IPS-18c (cell line): ENCODE results near the gene NOP56.
"Not testable (repeated sequence)": the region's sequence is repeated elsewhere in the genome, so short reads cannot be mapped to it uniquely, and the experiment has no call there.

Source experiments
- H3K4me3 ChIP-seq: 2 replicates; pipeline ENCODE4 v1.7.0; 2013; ENCODE audit warnings: low read depth, mild to moderate bottlenecking, low read length, moderate library complexity; ENCODE audit not compliant: insufficient read depth
- H3K9me3 ChIP-seq: one replicate; pipeline ENCODE4 v1.6.1; 2013; ENCODE audit warnings: mild to moderate bottlenecking, low read length, moderate library complexity; ENCODE audit not compliant: control insufficient read depth, insufficient read depth

NOP56 gene

DNA sequence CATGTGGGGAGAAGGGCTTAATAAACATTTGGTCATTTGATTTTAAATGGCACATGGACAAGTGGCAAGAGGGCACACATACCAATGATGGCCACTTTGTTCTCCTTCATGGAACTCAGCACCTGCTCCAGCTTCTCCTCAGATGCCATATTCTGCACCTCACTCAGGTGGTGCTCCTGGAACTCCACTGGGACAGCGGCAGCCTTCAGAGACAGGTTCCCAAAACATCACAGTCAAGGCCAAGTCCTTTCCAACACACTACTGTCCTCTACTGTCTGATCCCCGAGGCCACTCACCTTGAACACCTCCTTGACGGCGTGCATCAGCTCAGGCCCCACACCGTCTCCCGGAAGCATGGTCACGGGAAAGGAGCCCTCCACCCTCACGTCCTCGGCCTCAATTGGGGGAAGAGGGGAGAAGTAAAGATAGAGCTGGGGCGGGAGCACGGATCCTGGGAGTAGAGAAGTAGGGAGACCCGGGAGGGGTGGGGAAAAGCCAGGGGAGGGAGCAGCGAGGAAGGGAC lies 11.0 kb downstream of the NOP56 start:
- peak overlapping the region; percentile 96 for H3K4me3 ChIP-seq
- no peaks in the 10 kb centered on the region for H3K9me3 ChIP-seq

DNA sequence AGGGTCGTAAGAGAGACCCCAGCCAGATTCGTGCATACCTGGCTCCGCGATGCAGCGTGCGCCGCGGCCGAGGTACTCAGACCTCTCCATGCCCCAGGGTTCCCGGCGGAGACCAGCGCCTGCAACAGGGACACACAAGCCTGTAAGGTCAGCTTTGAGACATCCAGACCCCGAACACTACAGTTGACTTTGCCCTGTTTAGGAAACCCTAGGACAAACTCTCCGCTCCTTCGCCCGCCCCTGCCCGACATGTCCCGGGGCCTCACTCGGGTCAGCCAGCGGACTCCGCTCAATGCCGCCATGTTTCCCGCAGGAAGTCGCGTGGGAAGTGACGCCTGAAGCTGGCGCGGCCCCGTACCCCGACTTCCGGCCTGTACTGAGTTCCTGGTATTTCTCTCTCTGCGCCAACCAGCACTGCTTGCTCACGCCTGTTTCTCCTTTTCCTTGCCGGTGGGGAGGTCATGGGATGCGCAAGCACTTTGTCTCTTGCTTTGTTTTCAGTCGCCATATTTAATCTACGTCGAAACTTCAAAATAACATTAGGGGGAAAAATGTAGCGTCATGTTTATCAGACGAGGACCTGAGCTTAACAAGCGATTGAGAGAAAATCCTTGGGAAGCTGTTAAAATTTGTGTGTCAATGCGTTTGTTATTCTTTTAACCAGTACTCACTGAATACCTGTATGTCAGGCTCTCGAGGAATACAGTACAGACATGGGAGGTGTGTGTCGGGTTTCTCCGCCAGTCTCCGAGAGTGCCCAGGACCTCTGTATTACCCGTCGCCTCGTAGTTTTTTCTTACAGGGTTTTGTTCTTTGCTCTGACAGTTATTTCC lies 11.7 kb downstream of the NOP56 start, which contains the start of gene IDH3B:
IDH3B (minus strand) TSS at position 330 of the 833 bp plus-strand sequence; CDS start at position 302, 28 bp downstream.
- H3K9me3 ChIP-seq, result no peaks in the 10 kb centered on the region

DNA sequence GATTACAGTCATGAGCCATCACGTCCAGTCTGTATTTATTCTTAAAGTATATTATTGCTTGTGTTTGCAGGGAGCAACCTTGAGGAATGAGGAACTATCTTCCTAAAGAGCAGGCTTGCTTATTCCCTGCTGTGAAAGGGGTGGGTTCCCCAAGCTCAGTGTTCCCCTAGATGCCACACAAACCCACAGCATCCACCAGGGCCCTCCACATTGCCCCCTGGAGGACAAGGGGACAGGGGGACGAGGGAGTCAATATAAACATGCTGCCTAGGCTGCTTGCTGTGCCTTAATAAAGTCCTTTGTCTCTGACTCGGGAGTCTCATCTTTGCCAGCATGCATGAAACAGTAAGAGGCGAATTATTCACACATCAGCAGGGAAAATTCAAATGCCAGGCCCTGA lies 19.5 kb downstream of the NOP56 start:
- Histone ChIP-seq H3K9me3 (no peaks in the 10 kb centered on the region), H3K4me3 (no peak overlapping the region)

More for the DNA sequence above, 11.7 kb downstream of the NOP56 start, which contains the start of gene IDH3B:
- peak within 1 kb of the TSS; percentile 96 for H3K4me3 ChIP-seq

DNA sequence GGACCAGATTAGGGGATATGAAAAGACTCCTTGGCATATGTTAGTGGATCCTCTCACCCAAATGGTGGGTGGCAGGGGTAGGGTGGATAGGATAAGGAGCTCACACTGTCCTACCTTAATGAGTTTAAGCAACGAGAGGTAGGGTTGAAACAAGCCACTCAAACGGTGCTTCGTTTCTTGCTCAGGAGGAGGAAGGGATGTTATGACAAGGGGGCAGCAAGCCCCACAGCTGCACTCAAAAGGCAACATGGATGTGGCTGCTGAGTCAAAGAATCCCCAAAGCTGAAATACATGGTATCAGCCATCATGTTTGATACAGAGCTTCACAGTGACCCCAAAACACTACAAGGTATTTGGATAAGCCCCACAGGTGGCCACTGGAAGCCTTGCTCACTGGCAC lies 20.0 kb downstream of the NOP56 start:
- Histone ChIP-seq H3K9me3 (no peaks in the 10 kb centered on the region), H3K4me3 (no peak overlapping the region)

GRCh38 chr20:2673453-2673852 lies 21.0 kb downstream of the NOP56 start:
- Histone ChIP-seq H3K4me3 (no peak overlapping the region), H3K9me3 (no peaks in the 10 kb centered on the region)

GRCh38 chr20:2680046-2680445 lies 27.6 kb downstream of the NOP56 start:
- Histone ChIP-seq H3K4me3 (no peak overlapping the region), H3K9me3 (no peaks in the 10 kb centered on the region)

- not testable (repeated sequence) for H3K9me3 ChIP-seq, H3K4me3 ChIP-seq
Observed at GRCh38 chr20:2682040-2682439, 29.6 kb downstream of the NOP56 start.

DNA sequence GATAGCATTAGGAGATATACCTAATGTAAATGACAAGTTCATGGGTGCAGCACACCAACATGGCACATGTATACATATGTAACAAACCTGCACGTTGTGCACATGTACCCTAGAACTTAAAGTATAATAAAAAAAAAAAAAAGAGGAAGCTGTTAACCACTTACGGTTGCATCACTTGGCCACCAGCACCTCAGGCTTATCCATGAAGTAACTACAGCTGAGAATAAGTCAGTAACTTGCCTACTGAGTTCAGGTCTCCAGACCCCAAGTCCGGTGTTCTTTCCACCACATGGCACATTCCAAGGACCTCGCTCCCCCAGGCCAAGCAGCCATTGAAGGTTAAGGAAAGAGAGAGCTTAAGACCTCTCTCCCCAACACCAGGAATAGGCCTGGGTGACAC lies 32.4 kb downstream of the NOP56 start:
- H3K4me3 ChIP-seq, H3K9me3 ChIP-seq: not testable (repeated sequence)

DNA sequence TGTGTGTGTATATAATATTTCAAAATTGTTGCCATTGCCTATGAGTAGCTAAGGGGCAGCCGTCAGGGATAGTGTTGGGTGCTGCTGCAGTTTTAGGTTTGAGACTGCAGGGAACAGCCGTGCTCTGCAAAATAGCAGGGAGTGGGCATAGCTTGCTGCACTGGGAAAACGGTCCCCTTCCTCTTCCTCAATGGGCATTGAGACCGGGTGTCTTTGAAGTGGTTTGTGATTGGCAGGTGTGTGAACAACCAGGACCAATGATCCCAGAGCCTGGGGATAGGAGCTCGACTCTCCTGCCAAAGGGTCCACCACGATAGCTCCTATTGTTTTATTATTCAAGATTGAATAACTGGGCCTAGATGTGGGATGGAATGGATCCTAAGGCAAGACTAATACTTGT lies 35.1 kb downstream of the NOP56 start:
- H3K9me3 ChIP-seq, result no peaks in the 10 kb centered on the region
- H3K4me3 ChIP-seq, result no peak overlapping the region

DNA sequence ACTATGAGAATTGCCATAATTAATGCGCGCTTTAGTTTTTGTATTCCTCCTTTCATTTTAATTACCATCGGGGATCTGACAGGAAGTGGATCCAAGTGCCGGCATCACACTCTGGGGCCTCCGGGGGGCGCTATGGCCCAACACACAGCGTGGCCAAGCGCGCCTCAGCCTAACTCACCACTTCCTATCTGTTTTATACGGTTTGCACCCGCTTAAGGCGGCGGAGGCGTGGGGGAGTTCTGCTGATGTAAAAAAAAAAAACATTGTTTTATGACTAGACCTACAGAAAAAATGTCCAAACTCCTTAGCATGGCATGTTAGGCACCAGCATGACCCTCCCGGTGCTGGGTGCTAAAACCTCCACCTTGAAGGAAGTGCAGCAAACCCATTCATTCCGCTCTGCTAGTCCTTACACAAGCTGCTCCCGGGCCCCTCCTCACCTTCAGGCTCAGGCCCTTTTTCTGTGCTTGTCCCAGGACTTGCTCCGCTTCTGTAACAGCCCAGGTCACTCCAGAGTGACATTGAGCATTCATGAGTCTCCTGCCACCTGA lies 35.7 kb downstream of the NOP56 start:
- H3K4me3 ChIP-seq, result no peak overlapping the region
- H3K9me3 ChIP-seq, result no peaks in the 10 kb centered on the region

DNA sequence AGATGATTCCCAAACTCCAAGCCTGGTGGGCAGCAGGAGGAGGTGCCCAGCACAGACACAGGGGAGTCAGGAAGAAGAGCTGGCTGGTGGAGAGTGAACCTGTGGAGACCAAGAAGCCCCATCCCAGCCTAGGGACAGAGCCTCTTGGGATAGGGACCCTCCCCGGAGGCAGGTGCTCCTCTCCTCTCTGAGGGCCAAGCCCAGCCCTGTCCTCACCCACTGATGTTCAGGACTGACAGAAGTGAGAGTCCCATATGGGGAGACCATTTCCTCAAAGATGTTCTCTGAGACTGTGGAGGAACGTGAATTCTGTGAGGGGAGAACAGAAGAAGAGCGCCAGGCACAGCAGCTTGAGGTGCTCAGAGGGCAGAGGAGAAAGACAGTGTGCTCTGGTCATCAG lies 37.8 kb downstream of the NOP56 start:
- no peak overlapping the region for H3K4me3 ChIP-seq
- peaks cover 3% of the 10 kb centered on the region for H3K9me3 ChIP-seq

DNA sequence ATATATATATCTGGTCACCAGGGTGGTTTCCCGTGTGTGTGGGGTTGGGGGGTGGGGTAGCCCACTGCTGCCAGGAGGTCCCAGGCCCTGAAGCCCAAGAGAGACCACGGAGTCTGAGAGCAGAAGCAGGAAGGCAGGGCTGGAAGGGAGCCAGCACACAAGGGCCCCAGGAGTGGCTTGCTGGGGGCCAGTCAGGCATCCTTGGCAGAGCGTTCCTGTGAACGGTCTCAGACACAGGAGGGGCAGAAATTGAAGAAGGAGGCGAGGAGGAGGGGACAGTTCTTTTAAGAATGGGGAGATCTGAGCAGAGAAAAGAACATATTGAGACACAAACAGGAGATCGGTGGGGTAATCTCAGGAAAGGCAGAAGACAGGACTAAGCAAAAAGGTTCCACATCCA lies 38.3 kb downstream of the NOP56 start:
- Histone ChIP-seq H3K9me3 (peaks cover 3% of the 10 kb centered on the region), H3K4me3 (no peak overlapping the region)

DNA sequence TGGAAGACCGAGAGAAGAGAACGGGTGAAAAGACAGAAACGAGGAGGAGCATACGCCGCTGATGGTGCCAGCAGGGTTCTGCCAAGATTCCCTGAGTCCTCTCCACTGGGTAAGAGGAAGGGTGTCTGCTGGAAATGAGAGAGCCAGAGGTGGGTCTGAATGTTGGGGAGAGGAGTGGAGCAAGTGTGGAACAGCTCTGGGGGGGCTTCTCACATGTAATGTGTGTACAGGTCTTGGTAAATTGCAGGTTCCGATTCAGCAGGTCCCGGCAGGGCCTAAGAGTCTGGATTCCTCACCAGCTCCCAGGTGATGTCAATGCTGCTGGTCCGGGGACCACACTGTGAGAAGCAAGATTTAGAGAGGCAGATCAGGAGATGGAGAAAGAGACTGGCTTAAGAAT lies 38.7 kb downstream of the NOP56 start:
- Histone ChIP-seq H3K9me3 (peaks cover 3% of the 10 kb centered on the region), H3K4me3 (no peak overlapping the region)

GRCh38 chr20:2691663-2692035 lies 39.2 kb downstream of the NOP56 start:
- Histone ChIP-seq H3K4me3 (peak overlapping the region; percentile 34; the same call in 1 of the 2 replicates), H3K9me3 (peaks cover 3% of the 10 kb centered on the region)

- Histone ChIP-seq H3K9me3 (peaks cover 3% of the 10 kb centered on the region), H3K4me3 (peak within 1 kb of the TSS; percentile 41; the same call in 1 of the 2 replicates)
Observed at GRCh38 chr20:2692036-2692885, 39.8 kb downstream of the NOP56 start, which contains the start of gene EBF4. TSS of gene EBF4 (plus strand) at chr20:2692780. CDS start at chr20:2693646, 866 bp downstream.

DNA sequence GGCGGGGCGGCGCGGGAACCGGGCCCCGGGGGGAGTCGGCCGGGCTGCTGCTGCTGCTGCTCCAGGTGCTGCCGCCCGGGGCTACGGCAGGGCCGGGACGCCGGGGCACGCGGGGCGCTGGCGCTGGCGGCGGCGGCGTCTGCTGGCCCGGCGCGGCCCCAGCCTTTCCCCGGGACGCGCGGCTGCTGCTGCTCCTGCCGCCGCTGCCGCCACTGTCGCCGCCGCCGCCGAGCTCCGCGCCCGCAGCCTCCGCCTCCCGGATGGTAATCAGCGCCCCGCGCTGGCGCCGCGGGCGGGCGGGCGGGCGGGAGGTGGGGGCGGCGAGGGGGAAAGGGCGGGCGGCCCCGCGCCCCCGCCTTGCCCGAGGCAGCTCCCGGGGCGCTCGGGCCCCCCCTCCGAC lies 40.5 kb downstream of the NOP56 start:
- H3K4me3 ChIP-seq, result no peak overlapping the region
- H3K9me3 ChIP-seq, result peaks cover 3% of the 10 kb centered on the region

DNA sequence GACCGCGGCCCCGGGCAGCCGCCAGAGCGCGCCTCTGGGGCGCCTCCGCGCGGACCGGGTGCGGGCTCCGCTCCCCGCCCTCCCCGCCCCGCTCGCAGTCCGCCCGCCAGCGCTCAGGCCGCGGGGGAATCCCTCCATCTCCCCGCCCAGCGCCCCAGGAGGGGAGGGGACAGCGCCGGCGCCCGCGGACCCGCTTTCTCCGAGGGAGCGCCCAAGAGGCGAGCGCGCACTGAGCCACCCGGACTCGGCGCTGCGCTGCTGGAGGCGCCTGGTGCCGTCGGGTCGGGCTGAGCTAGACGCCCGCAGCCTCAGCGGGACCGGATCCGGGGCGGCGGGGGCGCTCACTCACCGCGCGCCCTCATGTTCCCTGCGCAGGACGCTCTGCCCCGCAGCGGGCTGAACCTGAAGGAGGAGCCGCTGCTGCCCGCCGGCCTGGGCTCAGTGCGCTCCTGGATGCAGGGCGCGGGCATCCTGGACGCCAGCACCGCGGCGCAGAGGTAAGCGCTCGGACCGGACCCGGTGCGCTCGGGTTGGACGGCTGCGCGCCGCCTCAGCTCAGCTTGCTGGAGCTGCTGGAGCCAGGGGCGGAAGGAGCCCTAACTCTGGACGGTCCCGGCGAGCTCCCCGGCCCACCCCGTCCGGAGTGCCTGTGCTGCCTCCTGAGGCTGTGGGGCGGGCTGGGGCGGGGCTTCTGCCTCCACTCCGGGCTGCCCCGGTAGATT lies 41.0 kb downstream of the NOP56 start:
- H3K4me3 ChIP-seq, result peak overlapping the region; percentile 41; the same call in 1 of the 2 replicates
- peaks cover 3% of the 10 kb centered on the region for H3K9me3 ChIP-seq
